Mesendoderm (in vitro differentiated cells): ENCODE measurements around the gene CCSER1.
A peak's percentile ranks its signal among the peaks of the same experiment; 100 is the strongest.

ENCODE experiments used
- DNase-seq: peaks from one replicate; pipeline ENCODE4 v3.0.0; 2013
- H2AK5ac ChIP-seq: 2 replicates; pipeline ENCODE4 v1.6.1; 2013; ENCODE audit warnings: low read length, inconsistent platforms
- H2BK120ac ChIP-seq: 2 replicates; pipeline ENCODE4 v1.6.1; 2013; ENCODE audit warnings: low read depth, mild to moderate bottlenecking, low read length, moderate library complexity, mixed read lengths
- H2BK15ac ChIP-seq: replicated peaks from 2 replicates; pipeline ENCODE4 v1.6.1; 2013; ENCODE audit warnings: low read depth, mild to moderate bottlenecking, moderate library complexity
- H2BK5ac ChIP-seq: 2 replicates; pipeline ENCODE4 v1.6.1; 2013; ENCODE audit warnings: low read length, inconsistent platforms
- H3K18ac ChIP-seq: 2 replicates; pipeline ENCODE4 v1.6.1; 2013; ENCODE audit warnings: mild to moderate bottlenecking, low read length, mixed read lengths
- H3K23ac ChIP-seq: one replicate; pipeline ENCODE4 v1.6.1; 2013; ENCODE audit warnings: low read length
- H3K27ac ChIP-seq: 2 replicates; pipeline ENCODE4 v1.5.1; 2013; ENCODE audit warnings: low read depth, mild to moderate bottlenecking, inconsistent platforms, low read length, moderate library complexity
- H3K27me3 ChIP-seq: 2 replicates; pipeline ENCODE4 v1.6.1; 2013; ENCODE audit warnings: low read length, control low read depth, mild to moderate bottlenecking, inconsistent platforms; ENCODE audit not compliant: insufficient read depth, poor library complexity
- H3K36me3 ChIP-seq: 2 replicates; pipeline ENCODE4 v1.6.1; 2013; ENCODE audit warnings: low read length, inconsistent platforms; ENCODE audit not compliant: control insufficient read depth, insufficient read depth
- H3K4ac ChIP-seq: one replicate; pipeline ENCODE4 v1.6.1; 2013; ENCODE audit warnings: low read depth, mild to moderate bottlenecking, low read length, moderate library complexity
- H3K4me1 ChIP-seq: 2 replicates; pipeline ENCODE4 v1.6.1; 2013; ENCODE audit warnings: low read depth, low read length, inconsistent platforms; ENCODE audit not compliant: control insufficient read depth
- H3K4me2 ChIP-seq: 2 replicates; pipeline ENCODE4 v1.6.1; 2013; ENCODE audit warnings: low read length
- H3K4me3 ChIP-seq: 2 replicates; pipeline ENCODE4 v1.5.1; 2013; ENCODE audit warnings: mild to moderate bottlenecking, low read length
- H3K56ac ChIP-seq: one replicate; pipeline ENCODE4 v1.6.1; 2013; ENCODE audit warnings: low read length
- H3K79me1 ChIP-seq: 2 replicates; pipeline ENCODE4 v1.6.1; 2013; ENCODE audit warnings: low read length, inconsistent platforms
- H3K79me2 ChIP-seq: 2 replicates; pipeline ENCODE4 v1.6.1; 2013; ENCODE audit warnings: mild to moderate bottlenecking, low read length; ENCODE audit not compliant: control insufficient read depth, insufficient read depth
- H3K9ac ChIP-seq: 2 replicates; pipeline ENCODE4 v1.6.1; 2013; ENCODE audit warnings: low read length, inconsistent platforms
- H4K5ac ChIP-seq: one replicate; pipeline ENCODE4 v1.6.1; 2013; ENCODE audit warnings: low read length
- H4K8ac ChIP-seq: one replicate; pipeline ENCODE4 v1.6.1; 2013; ENCODE audit warnings: low read depth, mild to moderate bottlenecking, control low read depth, low read length, moderate library complexity
- WGBS: extraction: QIAGEN DNeasy Blood & Tissue Kit; methylation state at CpG from one replicate; pipeline ENCODE4 v1.1.7; 2013; ENCODE audit warnings: low lambda C conversion rate, missing lambda C conversion rate; ENCODE audit not compliant: insufficient coverage; ENCODE audit errors: extremely low coverage; 5-methylcytosine and 5-hydroxymethylcytosine counted together

The CCSER1 gene

GRCh38 chr4:90456891-90457290, 329.7 kb downstream of the CCSER1 start:
- H3K4ac ChIP-seq, result no peak overlapping the region
- no peak overlapping the region for H2BK15ac ChIP-seq
- no peak overlapping the region for H2AK5ac ChIP-seq
- no peaks in the 10 kb centered on the region for H3K79me1 ChIP-seq
- no peak overlapping the region for H4K5ac ChIP-seq
- no peak overlapping the region for H3K23ac ChIP-seq
- no peak overlapping the region for H4K8ac ChIP-seq
- no peak overlapping the region for H3K18ac ChIP-seq
- H3K4me1 ChIP-seq, result no peaks in the 10 kb centered on the region
- no peak overlapping the region for H3K4me2 ChIP-seq
- H3K56ac ChIP-seq, result no peak overlapping the region
- H3K27me3 ChIP-seq, result no peaks in the 10 kb centered on the region
- no peak overlapping the region for H3K4me3 ChIP-seq
- no peak overlapping the region for H2BK120ac ChIP-seq
- DNase-seq, result no peak
- H3K27ac ChIP-seq, result no peak overlapping the region
- H3K36me3 ChIP-seq, result no peaks in the 10 kb centered on the region
- no peak overlapping the region for H2BK5ac ChIP-seq
- H3K9ac ChIP-seq, result no peak overlapping the region
- no peaks in the 10 kb centered on the region for H3K79me2 ChIP-seq
- WGBS, result no CpG with 5 or more reads among the region's 11 CpGs

- no peak overlapping the region for H4K8ac ChIP-seq
- DNase-seq, result no peak
Observed at GRCh38 chr4:90457817-90458216, 330.6 kb downstream of the CCSER1 start.

GRCh38 chr4:90458576-90458975, 331.4 kb downstream of the CCSER1 start:
- Histone ChIP-seq H3K4ac (no peak overlapping the region), H3K36me3 (no peaks in the 10 kb centered on the region), H2BK5ac (no peak overlapping the region), H3K79me1 (no peaks in the 10 kb centered on the region), H3K9ac (no peak overlapping the region), H3K23ac (no peak overlapping the region), H3K4me1 (no peaks in the 10 kb centered on the region), H3K4me3 (no peak overlapping the region), H2BK15ac (no peak overlapping the region), H3K27ac (no peak overlapping the region), H2BK120ac (no peak overlapping the region), H2AK5ac (no peak overlapping the region), H4K8ac (no peak overlapping the region), H3K18ac (no peak overlapping the region), H3K4me2 (no peak overlapping the region), H3K79me2 (no peaks in the 10 kb centered on the region), H4K5ac (no peak overlapping the region), H3K56ac (no peak overlapping the region), H3K27me3 (no peaks in the 10 kb centered on the region)
- no peak for DNase-seq
- WGBS, result no CpG with 5 or more reads among the region's 3 CpGs

More at GRCh38 chr4:90457817-90458216, 330.6 kb downstream of the CCSER1 start:
- Histone ChIP-seq H3K79me1 (no peaks in the 10 kb centered on the region), H3K4ac (no peak overlapping the region), H2BK120ac (no peak overlapping the region), H3K79me2 (no peaks in the 10 kb centered on the region), H2BK5ac (no peak overlapping the region), H3K9ac (no peak overlapping the region), H3K4me1 (no peaks in the 10 kb centered on the region), H3K27me3 (no peaks in the 10 kb centered on the region), H3K56ac (no peak overlapping the region), H3K4me3 (no peak overlapping the region), H3K4me2 (no peak overlapping the region), H3K36me3 (no peaks in the 10 kb centered on the region), H3K27ac (no peak overlapping the region), H4K5ac (no peak overlapping the region), H2BK15ac (no peak overlapping the region), H2AK5ac (no peak overlapping the region), H3K18ac (no peak overlapping the region), H3K23ac (no peak overlapping the region)
- no CpG with 5 or more reads among the region's 6 CpGs for WGBS

- Histone ChIP-seq H3K23ac (no peak overlapping the region), H3K79me2 (no peaks in the 10 kb centered on the region), H3K4ac (no peak overlapping the region), H3K4me1 (no peaks in the 10 kb centered on the region), H3K36me3 (no peaks in the 10 kb centered on the region), H3K4me2 (no peak overlapping the region), H3K27me3 (no peaks in the 10 kb centered on the region), H2BK15ac (no peak overlapping the region), H3K27ac (no peak overlapping the region), H4K8ac (no peak overlapping the region), H3K18ac (no peak overlapping the region), H3K79me1 (no peaks in the 10 kb centered on the region), H3K4me3 (no peak overlapping the region), H4K5ac (no peak overlapping the region), H3K9ac (no peak overlapping the region), H2BK5ac (no peak overlapping the region), H2AK5ac (no peak overlapping the region), H2BK120ac (no peak overlapping the region), H3K56ac (no peak overlapping the region)
- no peak for DNase-seq
- no CpG with 5 or more reads among the region's 1 CpG for WGBS
Observed at GRCh38 chr4:90474484-90474883, 347.3 kb downstream of the CCSER1 start.

DNA sequence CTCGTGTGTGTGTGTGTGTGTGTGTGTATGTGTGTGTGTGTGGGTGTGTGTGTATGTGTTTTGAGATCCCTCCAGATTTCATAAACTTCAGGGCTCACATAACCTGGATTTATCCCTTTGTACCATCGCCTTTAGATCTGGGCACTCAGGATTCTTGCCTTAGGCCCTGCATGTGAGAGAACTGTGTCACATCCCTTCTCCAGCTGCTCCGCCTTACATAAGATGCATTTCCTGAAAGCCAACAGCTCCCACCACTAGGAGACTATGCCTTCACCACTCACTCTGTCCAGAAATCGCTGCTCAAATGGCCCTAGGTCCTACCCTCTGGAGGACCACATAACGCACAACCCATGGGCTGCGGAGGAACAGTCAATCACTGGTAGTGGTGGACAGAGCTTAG, 348.8 kb downstream of the CCSER1 start:
- H2BK5ac ChIP-seq, result no peak overlapping the region
- no peak overlapping the region for H3K27ac ChIP-seq
- no CpG with 5 or more reads among the region's 6 CpGs for WGBS
- no peak overlapping the region for H2BK120ac ChIP-seq
- H3K9ac ChIP-seq, result no peak overlapping the region
- no peaks in the 10 kb centered on the region for H3K79me2 ChIP-seq
- no peak overlapping the region for H4K8ac ChIP-seq
- H2AK5ac ChIP-seq, result no peak overlapping the region
- no peak overlapping the region for H3K4me2 ChIP-seq
- H3K79me1 ChIP-seq, result no peaks in the 10 kb centered on the region
- no peak overlapping the region for H3K56ac ChIP-seq
- no peaks in the 10 kb centered on the region for H3K36me3 ChIP-seq
- no peaks in the 10 kb centered on the region for H3K27me3 ChIP-seq
- no peak overlapping the region for H2BK15ac ChIP-seq
- peak; percentile 29 for DNase-seq
- H3K4ac ChIP-seq, result no peak overlapping the region
- H3K4me1 ChIP-seq, result no peaks in the 10 kb centered on the region
- no peak overlapping the region for H3K18ac ChIP-seq
- no peak overlapping the region for H3K4me3 ChIP-seq
- H4K5ac ChIP-seq, result no peak overlapping the region
- no peak overlapping the region for H3K23ac ChIP-seq

DNA sequence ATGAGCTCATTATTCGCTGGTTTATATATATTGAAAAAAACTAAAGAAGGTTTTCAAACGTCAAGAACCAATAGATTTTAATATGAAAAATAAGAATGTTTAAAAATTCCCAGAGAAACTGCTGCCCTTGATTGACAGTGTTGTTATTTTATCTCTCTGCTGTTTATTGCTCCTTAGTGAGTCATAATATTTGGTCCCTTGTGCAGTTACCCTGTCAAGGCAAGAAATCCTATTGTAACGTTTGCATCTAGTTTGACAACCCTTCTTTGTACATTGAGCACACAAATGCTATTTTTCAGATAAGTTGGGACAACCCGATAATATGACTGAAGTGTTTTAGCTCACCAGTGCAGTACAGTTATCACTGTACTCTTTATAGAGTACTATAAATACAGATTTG, 349.4 kb downstream of the CCSER1 start:
- Histone ChIP-seq H3K27me3 (no peaks in the 10 kb centered on the region), H3K4ac (no peak overlapping the region), H2BK15ac (no peak overlapping the region), H4K8ac (no peak overlapping the region), H3K36me3 (no peaks in the 10 kb centered on the region), H2BK120ac (no peak overlapping the region), H3K79me1 (no peaks in the 10 kb centered on the region), H2AK5ac (no peak overlapping the region), H3K79me2 (no peaks in the 10 kb centered on the region), H3K4me3 (no peak overlapping the region), H3K23ac (no peak overlapping the region), H3K4me2 (no peak overlapping the region), H4K5ac (no peak overlapping the region), H3K27ac (no peak overlapping the region), H2BK5ac (no peak overlapping the region), H3K56ac (no peak overlapping the region), H3K9ac (no peak overlapping the region), H3K18ac (no peak overlapping the region), H3K4me1 (no peaks in the 10 kb centered on the region)
- no CpG with 5 or more reads among the region's 4 CpGs for WGBS
- no peak for DNase-seq
